SW 1271 (cell line): Measurements from ENCODE around the gene TMCO4.
A peak's percentile ranks its signal among the peaks of the same experiment; 100 is the strongest.
"Not testable (repeated sequence)": the region's sequence is repeated elsewhere in the genome, so short reads cannot be mapped to it uniquely, and the experiment has no call there.

Experiments used
- DNase-seq, 2 experiments: peaks; one replicate each; lab custom pipeline; 2025; lab: John Stamatoyannopoulos, UW

TMCO4 gene

DNA sequence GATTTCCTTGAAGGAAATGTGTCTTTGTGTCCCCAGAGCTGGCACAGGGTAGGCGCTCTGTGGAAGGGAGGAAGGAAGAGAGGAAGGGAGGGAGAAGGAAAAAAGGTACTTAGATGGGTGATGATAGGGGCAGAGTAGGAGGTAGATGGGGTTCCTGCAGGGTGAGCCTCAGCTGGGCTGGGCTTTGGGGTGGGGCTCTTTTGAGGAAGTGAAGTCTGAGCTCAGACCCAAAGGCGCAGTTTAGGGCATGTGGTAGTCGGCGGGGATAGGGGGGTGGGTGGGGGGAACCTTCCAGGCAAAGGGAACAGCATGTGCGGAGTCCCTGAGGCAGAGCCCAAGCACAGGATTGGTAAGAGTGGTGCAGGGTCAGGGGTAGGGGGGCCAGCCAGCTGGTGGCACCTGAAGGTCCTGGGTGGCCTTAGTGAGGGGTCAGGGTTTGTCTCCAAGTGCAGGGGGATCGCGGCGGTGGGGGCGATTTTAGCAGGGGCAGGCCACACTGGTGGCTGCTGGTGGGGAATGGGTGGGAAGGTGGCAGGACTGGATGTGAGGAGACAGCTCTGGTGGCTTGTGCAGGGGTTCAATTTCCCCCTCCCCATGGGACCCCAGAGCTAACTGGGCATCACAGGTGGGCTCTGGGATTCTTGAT is 143.5 kb downstream of the TMCO4 start:
- DNase-seq: no peak

DNA sequence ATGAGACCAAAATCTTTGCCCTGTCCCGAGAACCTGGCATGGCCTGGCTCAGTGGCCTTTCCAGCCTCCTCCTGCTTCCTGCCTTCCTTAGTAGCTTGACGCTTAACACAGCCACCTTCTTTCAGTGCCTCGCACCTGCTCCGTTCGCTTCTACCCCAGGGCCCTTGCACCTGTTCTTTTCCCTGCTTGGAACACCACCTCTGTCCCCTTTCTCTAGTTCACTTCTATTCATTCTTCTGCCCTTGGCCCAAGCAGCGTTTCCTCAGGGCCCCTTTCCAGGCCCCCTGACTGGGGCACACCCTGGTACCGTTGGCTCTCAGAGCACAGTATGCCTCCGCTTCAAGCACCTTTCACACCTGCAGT is 144.0 kb downstream of the TMCO4 start:
- no peak for DNase-seq

DNA sequence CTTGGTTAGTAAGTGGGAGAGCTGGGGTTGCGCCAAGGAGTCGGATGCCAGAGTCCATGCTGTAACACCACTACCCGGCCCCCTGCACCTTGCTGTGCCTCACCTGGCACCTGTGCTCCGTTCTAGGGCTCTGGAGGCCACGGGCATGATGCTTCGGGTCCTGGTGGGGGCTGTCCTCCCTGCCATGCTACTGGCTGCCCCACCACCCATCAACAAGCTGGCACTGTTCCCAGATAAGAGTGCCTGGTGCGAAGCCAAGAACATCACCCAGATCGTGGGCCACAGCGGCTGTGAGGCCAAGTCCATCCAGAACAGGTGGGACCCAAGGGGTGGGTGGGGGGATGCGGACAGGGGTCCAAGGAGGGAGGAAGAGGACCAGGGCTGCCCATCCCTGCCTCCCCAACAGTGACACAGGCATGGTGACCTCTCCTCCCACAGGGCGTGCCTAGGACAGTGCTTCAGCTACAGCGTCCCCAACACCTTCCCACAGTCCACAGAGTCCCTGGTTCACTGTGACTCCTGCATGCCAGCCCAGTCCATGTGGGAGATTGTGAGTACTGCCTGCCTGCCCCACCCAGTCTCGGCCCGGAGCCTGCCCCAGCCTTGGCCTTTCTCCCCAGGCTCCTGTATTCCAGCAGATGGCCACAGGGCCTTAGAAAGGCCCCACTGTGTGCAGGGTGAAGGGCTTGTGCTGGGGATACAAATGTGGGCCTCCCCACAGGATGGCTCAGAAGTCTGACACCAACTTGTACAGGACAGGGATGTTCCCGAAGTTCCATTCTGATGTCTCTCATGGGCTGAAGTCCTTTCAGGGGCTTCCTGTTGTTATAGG is 144.6 kb downstream of the TMCO4 start:
- no peak for DNase-seq

DNA sequence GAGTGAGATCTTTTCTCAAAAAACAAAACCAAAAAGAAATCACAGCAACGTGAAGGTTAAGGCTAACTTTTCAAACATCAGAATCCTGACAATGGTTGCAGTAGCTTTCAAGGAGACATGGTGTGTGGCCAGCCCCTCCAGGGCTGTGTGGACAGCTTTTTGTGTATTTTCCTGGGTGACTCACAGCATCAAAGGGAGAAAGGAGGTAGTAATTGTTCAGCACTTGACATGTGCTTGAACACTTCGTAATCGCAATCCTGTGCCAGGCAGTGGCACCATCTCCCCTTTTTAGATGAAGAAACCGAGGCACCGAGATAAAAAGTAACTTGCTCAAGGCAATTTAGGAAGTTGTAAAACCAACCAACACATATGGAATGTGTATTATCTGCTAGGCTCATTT is 145.3 kb downstream of the TMCO4 start:
- no peak for DNase-seq

DNA sequence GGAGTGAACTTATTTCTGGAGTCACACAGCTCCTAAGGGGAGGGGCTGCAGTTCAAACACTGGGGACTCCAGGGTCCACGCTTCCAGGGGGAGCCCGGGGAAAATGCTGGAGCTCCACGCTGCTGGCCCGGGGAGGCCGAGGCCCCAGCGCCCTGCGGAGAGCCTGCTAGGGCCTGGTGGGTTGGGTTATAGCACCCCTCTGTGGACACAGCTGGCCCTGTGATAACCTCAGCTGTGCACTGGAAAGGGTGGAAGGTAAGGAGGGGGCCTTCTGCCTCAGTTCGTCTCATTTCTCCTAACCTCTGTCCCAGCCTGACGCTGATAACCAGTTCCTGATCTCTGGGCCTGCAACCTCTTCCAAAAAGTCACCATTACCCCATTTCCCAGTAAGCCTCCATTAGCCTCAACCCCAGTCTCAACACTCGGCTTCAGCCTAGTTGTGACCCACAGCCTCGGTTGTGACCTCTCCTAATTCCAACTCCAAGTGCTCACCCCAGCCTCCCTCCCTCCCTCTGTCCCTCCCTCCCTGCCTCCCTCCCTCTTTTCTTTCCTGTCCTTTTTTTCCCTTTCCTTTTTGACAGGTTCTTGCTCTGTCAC is 148.5 kb downstream of the TMCO4 start:
- peak in 1 of 2 experiments; percentile 22 for DNase-seq

DNA sequence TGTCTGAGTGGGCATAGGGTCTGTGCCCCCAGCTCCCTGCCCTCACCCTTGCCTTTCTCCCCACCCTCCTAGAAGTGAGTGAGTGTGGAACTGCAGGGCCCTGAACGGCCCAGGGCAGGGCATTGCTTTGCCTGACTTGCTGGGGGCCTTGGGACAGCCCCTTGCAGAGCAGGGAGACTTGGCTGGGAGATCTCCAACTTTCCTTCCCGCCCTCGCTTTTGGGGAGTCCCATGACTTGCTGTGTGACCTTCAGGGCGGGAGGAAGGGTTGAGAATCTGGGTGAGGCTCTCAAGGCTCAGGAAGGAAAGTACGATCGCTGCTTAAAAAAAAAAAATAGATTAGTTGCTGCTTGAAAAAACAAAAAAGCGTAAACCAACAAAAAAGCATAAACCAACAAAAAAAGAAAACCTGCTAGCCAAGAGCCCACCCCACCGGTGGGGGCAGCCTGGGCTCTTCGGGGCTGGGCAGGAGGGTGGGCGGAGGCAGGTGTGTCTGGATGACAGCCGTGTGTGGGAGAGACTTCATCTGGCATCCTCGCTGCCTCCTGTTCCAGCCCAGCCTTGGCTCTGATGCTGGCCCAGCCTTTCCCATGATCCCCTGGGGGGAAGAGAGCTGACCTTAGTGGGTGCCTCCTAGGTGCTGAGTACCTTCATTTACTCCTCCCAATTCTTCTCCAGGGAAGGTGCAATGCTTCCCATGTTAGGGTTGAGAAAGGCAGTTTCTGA is 149.1 kb downstream of the TMCO4 start:
- DNase-seq: no peak

DNA sequence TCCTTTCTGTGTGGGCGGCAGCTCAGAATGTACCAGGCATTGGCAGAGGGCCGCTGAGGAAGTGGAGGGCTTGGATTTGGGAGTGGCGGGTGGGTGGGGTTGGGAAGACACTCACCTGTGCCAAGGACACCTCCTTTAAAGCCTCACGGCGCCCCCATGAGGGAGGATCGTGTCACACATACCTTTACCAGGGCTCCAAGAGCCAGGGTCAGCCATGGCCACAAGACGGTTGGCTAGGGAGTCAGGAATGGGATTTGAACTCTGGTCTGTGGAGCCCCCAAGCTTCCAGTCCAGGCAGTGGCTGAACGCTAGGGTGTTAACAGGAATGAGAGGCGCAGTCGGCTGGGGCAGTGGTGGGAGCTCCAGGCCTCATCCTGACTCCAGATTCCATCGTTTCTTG is 151.0 kb downstream of the TMCO4 start:
- no peak for DNase-seq

DNA sequence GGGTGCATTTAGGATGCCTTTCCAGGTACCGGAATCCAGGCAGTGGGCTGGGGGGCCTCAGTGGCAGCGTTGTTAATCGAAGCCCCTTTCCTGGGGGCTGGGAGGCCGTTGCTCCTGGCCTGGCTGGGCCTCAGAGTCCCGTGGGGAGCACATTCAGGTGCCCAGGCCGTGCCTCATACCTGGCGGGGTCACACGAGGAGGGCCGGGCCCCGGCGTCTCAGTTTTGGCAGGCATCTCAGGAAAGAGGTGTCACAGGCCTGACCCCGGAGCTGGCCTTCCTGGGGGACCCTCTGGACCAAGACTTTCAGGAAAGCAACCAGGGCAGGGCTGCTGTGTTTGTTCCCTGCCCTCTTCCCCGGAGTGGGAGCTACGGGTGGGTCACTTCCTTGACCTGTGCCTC is 151.5 kb downstream of the TMCO4 start:
- no peak for DNase-seq

DNA sequence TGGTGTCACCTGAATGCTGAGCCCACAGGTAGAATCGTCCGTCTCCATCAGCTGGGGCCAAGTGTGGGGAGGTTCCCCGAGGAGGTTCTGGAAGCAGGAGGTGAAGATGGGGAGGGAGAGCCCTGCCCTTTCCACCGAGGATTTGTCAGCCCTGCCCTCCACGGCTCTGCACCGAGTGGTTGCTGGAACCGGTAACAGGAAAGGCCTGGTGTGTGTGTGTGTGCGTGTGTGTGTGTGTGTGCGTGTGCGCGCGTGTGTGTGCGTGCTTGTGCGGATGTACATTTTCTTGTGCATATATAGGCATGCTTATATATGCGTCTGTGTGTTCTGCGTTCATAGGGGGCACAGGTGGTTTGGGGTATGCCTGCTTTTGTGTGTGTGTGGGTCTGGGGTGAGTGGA is 152.1 kb downstream of the TMCO4 start:
- DNase-seq: no peak

DNA sequence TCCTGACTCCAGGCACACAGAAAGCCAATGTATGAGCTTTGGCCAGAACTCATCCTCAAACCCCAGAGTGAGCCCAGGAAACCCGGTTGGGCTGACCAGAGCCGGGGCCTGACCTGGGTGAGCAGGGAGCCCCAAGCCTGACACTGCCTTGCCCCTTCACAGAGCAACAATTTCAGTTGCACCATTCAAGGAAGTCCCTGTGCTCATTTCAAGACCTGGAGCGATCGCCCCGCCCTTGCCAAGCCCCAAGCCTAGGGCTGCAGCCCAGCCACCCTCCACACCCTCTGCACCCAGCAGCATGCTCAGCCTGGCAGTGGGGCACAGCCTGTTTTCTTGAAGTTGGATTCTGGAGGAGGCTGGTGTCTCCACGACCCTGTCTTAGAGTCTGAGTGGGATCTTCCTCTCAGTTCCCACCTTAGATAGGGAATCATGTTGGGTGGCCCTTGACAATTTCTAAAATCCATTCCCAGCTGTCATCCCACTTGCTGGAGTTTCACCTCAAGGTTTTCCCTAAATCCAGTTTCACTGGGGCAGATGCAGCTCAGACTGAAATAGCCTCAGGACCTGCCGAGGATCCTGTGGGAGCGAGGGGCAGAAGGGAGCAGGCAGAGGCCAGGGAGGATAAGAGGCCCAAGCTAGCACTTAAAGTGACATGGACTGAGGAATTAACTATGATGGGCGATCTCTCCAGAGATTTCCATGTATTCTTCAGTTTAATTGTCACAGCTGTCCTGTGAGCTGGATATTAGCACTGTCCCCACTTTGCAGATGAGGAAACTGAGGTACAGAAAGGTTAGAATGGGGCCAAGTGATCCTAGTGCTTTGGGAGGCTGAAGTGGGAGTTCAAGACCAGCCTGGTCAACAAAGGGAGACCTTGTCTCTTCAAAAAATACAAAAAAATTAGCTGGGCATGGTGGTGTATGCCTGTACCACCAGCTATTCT is 153.1 kb downstream of the TMCO4 start:
- no peak for DNase-seq

DNA sequence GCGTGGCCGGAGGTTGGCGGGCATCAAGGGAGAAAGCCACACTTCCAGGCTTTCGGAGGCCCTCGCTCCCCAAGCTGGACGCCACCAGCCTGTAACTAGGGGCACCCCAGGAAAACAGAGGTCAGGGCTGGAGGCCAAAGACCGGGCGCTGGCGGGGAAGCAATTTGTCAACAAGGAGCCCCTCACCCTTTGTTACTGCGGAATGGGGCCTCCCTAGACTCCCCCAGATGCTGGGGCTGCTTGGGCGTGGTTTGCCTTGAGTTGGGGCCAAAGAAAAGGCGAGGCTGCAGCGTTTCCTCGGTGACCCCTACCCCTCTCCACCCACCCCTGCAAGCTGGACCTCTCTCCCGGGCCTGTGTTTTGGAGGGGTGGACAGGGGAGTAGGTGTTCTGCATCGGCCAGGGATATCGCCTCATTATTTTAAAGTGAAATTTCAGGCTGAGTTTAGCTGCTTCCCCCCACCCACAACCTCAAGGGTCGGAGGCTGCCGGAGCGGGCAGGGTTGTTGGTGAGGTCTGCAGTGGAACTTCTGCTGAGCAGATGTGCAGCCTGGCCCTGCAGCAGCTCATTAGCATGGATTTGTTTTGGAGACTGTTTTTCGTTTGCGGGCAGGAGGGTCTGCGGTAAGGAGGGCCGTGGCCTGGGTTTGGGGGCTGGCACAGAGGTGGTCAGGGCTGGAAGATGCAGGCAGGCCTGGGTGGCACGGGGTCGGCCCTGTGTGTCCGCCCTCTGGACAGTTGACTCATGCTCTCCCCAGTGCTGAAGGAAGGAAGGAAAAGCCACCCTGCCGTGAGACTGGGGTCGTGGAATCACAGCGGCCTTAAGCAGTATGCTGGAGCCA is 154.1 kb downstream of the TMCO4 start:
- DNase-seq: no peak

DNA sequence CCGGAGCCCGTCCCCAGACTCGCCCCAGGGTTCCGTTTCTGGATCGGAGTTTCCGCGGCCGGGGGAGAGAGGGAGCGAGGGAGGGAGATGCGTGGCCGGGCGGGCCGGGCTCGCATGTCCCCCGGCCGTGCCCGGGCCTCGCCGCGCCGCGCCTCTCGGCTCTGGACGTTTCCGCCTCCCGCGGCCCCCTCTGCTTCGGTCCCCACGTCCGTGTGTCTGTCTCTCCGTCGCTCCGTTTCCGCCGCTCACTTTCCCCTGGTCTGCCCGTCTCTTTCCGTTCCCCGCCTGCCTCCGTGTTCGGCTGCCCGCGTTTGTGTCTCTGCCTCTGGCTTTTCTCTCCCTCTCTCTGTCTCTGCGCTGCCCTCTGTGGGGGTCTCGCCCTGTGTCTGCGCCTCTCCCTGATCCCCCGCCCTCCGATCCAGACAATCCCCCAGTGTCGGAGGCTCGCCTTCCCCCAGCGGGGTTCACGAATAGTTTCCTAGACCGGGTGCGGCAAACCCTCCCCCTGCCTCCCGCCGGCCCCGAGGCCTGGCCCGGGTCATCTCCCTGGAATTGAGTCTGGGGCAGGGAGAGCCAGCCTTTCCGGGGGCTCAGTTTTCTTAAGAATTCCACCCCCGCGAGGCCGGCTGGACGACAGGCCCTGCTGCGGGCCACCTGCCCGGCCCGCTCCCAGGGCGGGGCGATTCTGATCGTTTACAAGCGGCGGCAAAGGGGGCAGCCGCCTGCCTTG is 154.9 kb downstream of the TMCO4 start:
- DNase-seq: no peak

DNA sequence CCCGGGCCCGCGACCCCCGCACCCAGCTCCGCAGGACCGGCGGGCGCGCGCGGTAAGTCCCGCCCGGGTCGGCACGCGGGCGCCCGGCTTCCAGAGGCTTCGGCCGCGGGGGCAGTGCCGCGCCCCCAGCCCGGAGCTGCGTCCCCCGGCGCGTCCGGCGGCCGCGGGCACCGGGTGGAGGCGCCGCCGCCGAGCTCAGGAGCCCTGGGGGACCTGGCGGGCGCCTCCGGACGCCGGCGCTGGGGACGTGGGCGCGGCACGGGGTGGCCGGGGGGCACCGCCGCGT is 155.4 kb downstream of the TMCO4 start:
- DNase-seq: no peak

DNA sequence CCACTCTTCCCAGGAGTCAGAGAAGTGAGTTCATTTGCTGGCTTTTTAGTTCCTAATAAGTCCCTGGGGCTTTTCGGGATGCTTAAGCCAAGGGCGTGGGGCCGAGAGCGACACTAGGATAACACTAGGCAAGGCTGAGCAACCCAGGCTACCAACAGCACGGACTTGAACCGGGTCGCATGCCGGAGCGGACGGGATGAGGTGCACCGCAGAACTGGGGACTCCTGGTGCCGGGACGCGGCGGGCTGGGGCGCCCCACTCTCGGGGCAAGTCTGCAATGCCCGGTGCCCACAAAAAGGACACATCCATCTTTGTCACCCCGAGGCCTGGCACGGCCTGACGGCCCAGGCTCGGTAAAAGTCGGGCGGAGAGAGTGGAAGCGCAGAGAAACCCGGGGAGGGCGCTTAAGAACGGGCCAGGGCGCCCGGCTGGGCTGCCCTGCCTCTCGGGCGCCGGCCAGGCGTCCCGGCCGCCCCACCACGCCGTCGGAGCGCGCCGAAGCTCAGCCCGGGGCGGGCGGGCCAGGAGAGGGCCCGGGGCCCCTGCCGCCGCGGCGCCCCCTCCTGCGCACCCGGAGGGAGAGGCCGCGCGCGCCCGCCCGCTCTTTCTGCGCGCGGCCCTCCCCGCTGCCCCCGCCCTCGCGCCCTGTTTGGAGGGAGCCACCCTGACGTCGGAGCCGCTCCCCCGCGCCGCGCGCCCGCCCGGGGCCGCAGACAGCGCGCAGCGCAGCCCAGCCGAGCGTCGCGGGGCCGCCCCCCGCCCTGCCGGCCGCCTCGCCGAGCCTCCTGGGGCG is 155.9 kb downstream of the TMCO4 start, which contains the start of gene NBL1:
Gene NBL1 (plus strand): TSS at position 710 of the 793 bp plus-strand sequence. CDS start 10,720 bp downstream, outside the sequence.
- peak in 1 of 2 experiments; percentile 33 for DNase-seq

DNA sequence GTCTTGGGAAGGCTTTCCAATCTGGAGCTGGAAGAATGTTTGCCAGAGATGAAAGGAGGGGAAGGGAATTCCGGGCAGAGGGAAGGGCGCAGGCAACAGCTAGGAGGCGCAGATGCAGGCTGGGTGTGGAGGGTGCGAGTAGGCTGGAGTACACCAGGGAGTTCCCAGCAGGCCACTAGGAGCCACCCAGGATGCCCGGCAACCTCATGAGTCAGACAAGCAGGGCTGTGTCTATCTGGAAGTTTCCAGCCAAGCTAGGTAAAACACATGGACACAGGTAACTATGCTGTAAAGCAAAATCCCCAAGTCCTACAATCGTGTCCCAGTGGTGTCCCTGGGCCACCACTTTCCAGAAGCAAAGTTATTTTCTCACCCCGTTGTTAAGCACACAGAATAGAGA is 156.6 kb downstream of the TMCO4 start:
- DNase-seq: peak in 1 of 2 experiments; percentile 59

DNA sequence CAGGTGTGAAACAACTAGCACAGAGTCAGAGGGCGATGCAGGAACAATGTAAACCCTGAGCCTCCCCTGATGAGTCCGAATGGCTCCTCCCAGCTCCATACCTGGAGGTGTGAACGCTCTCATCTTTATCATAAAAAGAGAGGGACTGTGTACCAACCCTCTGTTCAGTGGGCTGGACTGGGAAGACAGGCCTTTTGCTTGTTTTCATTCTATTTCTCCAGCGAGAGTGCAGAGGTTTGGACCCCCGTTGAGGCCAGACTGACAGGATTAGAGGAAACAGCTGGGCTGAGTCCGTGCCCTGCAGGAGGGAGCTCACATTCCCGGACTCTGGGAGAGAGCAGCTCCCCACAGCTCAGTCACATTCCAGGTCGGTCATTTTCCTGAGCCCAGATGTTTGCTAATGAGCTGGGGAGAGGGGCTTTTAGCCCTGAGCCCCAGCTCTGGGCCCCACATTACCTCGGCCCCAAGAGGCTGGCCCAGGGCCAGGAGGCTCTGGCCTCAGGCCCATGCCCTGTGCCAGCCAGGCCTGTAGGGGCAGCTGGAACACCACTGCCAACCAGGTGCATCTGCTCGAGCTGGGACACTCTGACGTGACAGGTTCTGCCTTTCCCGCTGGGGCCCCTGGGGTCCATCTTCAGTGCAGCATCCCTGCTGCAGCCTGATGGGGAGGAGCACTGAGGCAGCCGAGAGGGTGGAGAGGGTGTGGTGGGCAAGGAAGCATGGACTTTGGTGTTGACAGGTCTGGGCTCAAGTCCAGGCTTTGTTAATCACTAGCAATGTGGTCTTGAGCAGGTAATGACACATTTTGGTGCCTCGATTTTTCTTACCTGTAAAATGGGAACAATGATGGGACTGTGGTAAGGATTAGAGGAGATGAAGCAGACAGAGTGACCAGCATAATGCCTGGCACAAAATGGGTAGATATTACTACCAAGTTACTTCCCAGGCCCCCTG is 159.1 kb downstream of the TMCO4 start:
- DNase-seq: no peak

DNA sequence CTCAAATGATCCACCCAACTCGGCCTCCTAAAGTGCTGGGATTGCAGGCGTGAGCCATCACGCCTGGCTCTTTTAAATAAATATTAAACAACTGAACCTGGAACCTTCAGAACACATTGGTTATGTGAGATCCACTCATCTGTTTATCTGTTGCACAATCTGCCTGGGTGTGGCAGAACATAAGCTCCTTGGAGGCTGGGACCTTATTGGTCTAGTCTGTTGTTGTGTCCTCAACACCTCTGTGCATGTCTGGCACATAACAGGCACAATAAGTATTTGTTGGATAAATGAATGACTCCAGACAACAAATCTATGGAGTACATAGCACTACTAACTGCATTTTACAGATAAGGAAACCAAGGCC is 159.7 kb downstream of the TMCO4 start:
- DNase-seq: no peak

DNA sequence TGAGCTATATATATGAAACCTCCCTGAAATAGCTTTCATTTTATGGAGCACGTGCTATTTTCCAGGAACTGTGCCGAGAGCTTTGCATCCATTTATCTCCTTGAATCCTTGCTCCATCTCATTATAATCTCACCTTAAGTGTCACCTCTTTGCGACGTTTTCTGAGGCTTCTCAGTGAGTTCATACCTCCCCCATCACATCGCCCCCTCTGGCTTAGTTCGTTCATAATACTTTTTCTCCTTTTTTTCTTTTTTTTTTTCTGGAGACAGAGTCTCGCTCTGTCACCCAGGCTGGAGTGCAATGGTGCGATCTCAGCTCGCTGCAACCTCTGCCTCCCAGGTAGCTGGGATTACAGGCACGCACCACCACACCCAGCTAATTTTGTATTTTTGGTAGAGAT is 160.5 kb downstream of the TMCO4 start:
- DNase-seq: not testable (repeated sequence)
